Activated T-helper 1 cell treated with anti-CD3 and anti-CD28 coated beads, Interleukin-2, amount 50 U/mL, for 16 hours (primary cell): ENCODE data around the gene CLEC2L.
"Not testable (repeated sequence)": the region's sequence is repeated elsewhere in the genome, so short reads cannot be mapped to it uniquely, and the experiment has no call there.

Experiments
- DNase-seq, 2 donors: peaks; one replicate each; pipeline ENCODE4 v3.0.0-alpha.2; 2020; ENCODE audit warnings: low read depth in 1 of 2, low spot score in 1 of 2

The CLEC2L gene

GRCh38 chr7:139553991-139554700 lies 30.7 kb downstream of the CLEC2L start:
- not testable (repeated sequence) for DNase-seq

GRCh38 chr7:139557857-139558581 lies 34.5 kb downstream of the CLEC2L start:
- no peak for DNase-seq

GRCh38 chr7:139559364-139560105 lies 36.0 kb downstream of the CLEC2L start:
- DNase-seq = no peak

GRCh38 chr7:139560199-139560598 lies 36.7 kb downstream of the CLEC2L start:
- DNase-seq = no peak

- no peak for DNase-seq
These were observed 37.2 kb downstream of the CLEC2L start for GRCh38 chr7:139560678-139561077.

GRCh38 chr7:139562491-139562890 lies 39.0 kb downstream of the CLEC2L start:
- no peak for DNase-seq

- DNase-seq = no peak
These were observed 39.6 kb downstream of the CLEC2L start for GRCh38 chr7:139562961-139563565.

GRCh38 chr7:139563856-139564255 lies 40.4 kb downstream of the CLEC2L start:
- no peak for DNase-seq

GRCh38 chr7:139566075-139566474 lies 42.6 kb downstream of the CLEC2L start:
- no peak for DNase-seq

GRCh38 chr7:139566736-139567646 lies 43.5 kb downstream of the CLEC2L start:
- DNase-seq = no peak

GRCh38 chr7:139567647-139568345 lies 44.3 kb downstream of the CLEC2L start:
- DNase-seq = no peak

- DNase-seq = no peak
These were observed 44.8 kb downstream of the CLEC2L start for GRCh38 chr7:139568346-139568675.

GRCh38 chr7:139568813-139569490 lies 45.5 kb downstream of the CLEC2L start:
- DNase-seq = no peak

GRCh38 chr7:139570119-139570518 lies 46.6 kb downstream of the CLEC2L start:
- DNase-seq = no peak

GRCh38 chr7:139570626-139571025 lies 47.1 kb downstream of the CLEC2L start:
- no peak for DNase-seq

GRCh38 chr7:139571190-139571589 lies 47.7 kb downstream of the CLEC2L start:
- DNase-seq = no peak

- no peak for DNase-seq
These were observed 48.2 kb downstream of the CLEC2L start for GRCh38 chr7:139571651-139572050.

- DNase-seq = no peak
These were observed 48.6 kb downstream of the CLEC2L start for GRCh38 chr7:139572071-139572470.

GRCh38 chr7:139572704-139573385 lies 49.4 kb downstream of the CLEC2L start:
- no peak for DNase-seq
